ENCODE results near the gene SLC9C2. TPM values are rescaled to one million over a fixed set of nuclear protein-coding genes. Genes with fewer than 3 reads are reported as not detected.

SLC9C2 gene
- total and polyA plus RNA-seq, 9 donors, result 0.07 to 5.3 (median 0.65) TPM

GRCh38 chr1:173507847-173508209 is 95.0 kb downstream of the SLC9C2 start:
- no peak overlapping the region for H3K27ac ChIP-seq
- H3K9me3 ChIP-seq, result no peaks in the 10 kb centered on the region
- 57 to 64% (median 62%) methylated on average over 3 of the region's 3 CpGs for WGBS, 3 donors
- DNase-seq, result no peak
- intact Hi-C loops (cut with DNase I), result no loop called here
- TF ChIP-seq POLR2A (IDR thresholded peaks at IDR 0.05) (no peak), CTCF (IDR thresholded peaks at IDR 0.05) (no peak), EP300 (IDR thresholded peaks at IDR 0.05) (no peak)
- no peaks in the 10 kb centered on the region for H3K27me3 ChIP-seq
- H3K4me3 ChIP-seq, result no peak overlapping the region
- no peaks in the 10 kb centered on the region for H3K4me1 ChIP-seq (ENCODE audit: insufficient read depth)
- no peaks in the 10 kb centered on the region for H3K36me3 ChIP-seq

- Histone ChIP-seq H3K4me3 (no peak overlapping the region), H3K27ac (no peak overlapping the region), H3K9me3 (no peaks in the 10 kb centered on the region), H3K36me3 (no peaks in the 10 kb centered on the region), H3K4me1 (ENCODE audit: insufficient read depth) (no peaks in the 10 kb centered on the region), H3K27me3 (no peaks in the 10 kb centered on the region)
- intact Hi-C loops (cut with DNase I), result no loop called here
- TF ChIP-seq CTCF (IDR thresholded peaks at IDR 0.05), result no peak
- 42 to 61% (median 59%) methylated on average over 3 of the region's 3 CpGs for WGBS, 3 donors
- DNase-seq, result no peak
Measured at GRCh38 chr1:173507205-173507846, 95.5 kb downstream of the SLC9C2 start.

- Histone ChIP-seq H3K9me3 (no peaks in the 10 kb centered on the region), H3K27me3 (no peaks in the 10 kb centered on the region), H3K4me1 (ENCODE audit: insufficient read depth) (no peaks in the 10 kb centered on the region), H3K27ac (no peak overlapping the region), H3K4me3 (no peak overlapping the region), H3K36me3 (no peaks in the 10 kb centered on the region)
- 76 to 91% (median 90%) methylated on average over 6 of the region's 6 CpGs for WGBS, 3 donors
- TF ChIP-seq POLR2A (IDR thresholded peaks at IDR 0.05) (no peak), CTCF (IDR thresholded peaks at IDR 0.05) (no peak), EP300 (IDR thresholded peaks at IDR 0.05) (no peak)
- no peak for DNase-seq
- intact Hi-C loops (cut with DNase I), result no loop called here
Measured at GRCh38 chr1:173506437-173506836, 96.4 kb downstream of the SLC9C2 start.

GRCh38 chr1:173505391-173505790 is 97.5 kb downstream of the SLC9C2 start:
- Histone ChIP-seq H3K4me3 (no peak overlapping the region), H3K27me3 (no peaks in the 10 kb centered on the region), H3K27ac (no peak overlapping the region), H3K36me3 (no peaks in the 10 kb centered on the region), H3K9me3 (no peaks in the 10 kb centered on the region), H3K4me1 (ENCODE audit: insufficient read depth) (no peaks in the 10 kb centered on the region)
- no peak for DNase-seq
- TF ChIP-seq EP300 (IDR thresholded peaks at IDR 0.05), result no peak
- TF ChIP-seq CTCF (IDR thresholded peaks at IDR 0.05), result no peak
- TF ChIP-seq POLR2A (IDR thresholded peaks at IDR 0.05), result no peak
- intact Hi-C loops (cut with DNase I), result no loop called here
